Loucy (cell line): Measurements from ENCODE around the gene ASIC5.

Experiments used
- H2AFZ ChIP-seq: fragments of 200-600 bp; sonication (generic); 2 replicates; pipeline ENCODE4 v1.6.0; 2016; ENCODE audit warnings: antibody characterized with exemption, mild to moderate bottlenecking, low read length, moderate library complexity
- H3F3A ChIP-seq: fragments of 200-600 bp; 2 replicates; pipeline ENCODE4 v1.6.0; 2016; ENCODE audit warnings: antibody characterized with exemption, low read depth, mild to moderate bottlenecking
- H3K27me3 ChIP-seq: fragments of 200-600 bp; sonication (generic); 2 replicates; pipeline ENCODE4 v1.6.1; 2014; ENCODE audit warnings: low read length, mild to moderate bottlenecking; ENCODE audit not compliant: insufficient read depth, poor library complexity, severe bottlenecking
- H3K36me3 ChIP-seq: fragments of 200-600 bp; sonication (generic); 2 replicates; pipeline ENCODE4 v1.6.1; 2016; ENCODE audit warnings: low read length; ENCODE audit not compliant: insufficient read depth
- H3K4me1 ChIP-seq: fragments of 200-600 bp; sonication (generic); 2 replicates; pipeline ENCODE4 v1.5.1; 2014; ENCODE audit warnings: low read length, mild to moderate bottlenecking; ENCODE audit not compliant: insufficient read depth, poor library complexity, severe bottlenecking
- H3K4me2 ChIP-seq: fragments of 200-600 bp; sonication (generic); 2 replicates; pipeline ENCODE4 v1.6.0; 2014; ENCODE audit warnings: antibody characterized with exemption, low read length, low read depth, mild to moderate bottlenecking; ENCODE audit not compliant: poor library complexity, severe bottlenecking
- H3K4me3 ChIP-seq: fragments of 200-600 bp; sonication (generic); 2 replicates; pipeline ENCODE4 v1.5.1; 2014; ENCODE audit warnings: low read length, mild to moderate bottlenecking, mixed read lengths; ENCODE audit not compliant: poor library complexity, severe bottlenecking
- H3K79me2 ChIP-seq: fragments of 200-600 bp; sonication (generic); 2 replicates; pipeline ENCODE4 v1.6.1; 2014; ENCODE audit warnings: low read length; ENCODE audit not compliant: insufficient read depth
- H3K9ac ChIP-seq: fragments of 200-600 bp; sonication (generic); 2 replicates; pipeline ENCODE4 v1.6.0; 2014; ENCODE audit warnings: mild to moderate bottlenecking, low read depth, low read length, moderate library complexity; ENCODE audit not compliant: poor library complexity, severe bottlenecking
- H3K9me2 ChIP-seq: fragments of 200-600 bp; sonication (generic); replicated peaks from 2 replicates; pipeline ENCODE4 v1.6.1; 2016; ENCODE audit warnings: low read depth, low read length, mixed read lengths
- H3K9me3 ChIP-seq: fragments of 200-600 bp; sonication (generic); 2 replicates; pipeline ENCODE4 v1.6.1; 2014; ENCODE audit warnings: mild to moderate bottlenecking, antibody characterized with exemption, low read length, low read depth; ENCODE audit not compliant: insufficient read depth
- H4K20me1 ChIP-seq: fragments of 200-600 bp; sonication (generic); 2 replicates; pipeline ENCODE4 v1.6.0; 2014; ENCODE audit warnings: antibody characterized with exemption, low read length, mild to moderate bottlenecking; ENCODE audit not compliant: insufficient read depth, poor library complexity, severe bottlenecking
- EZH2phosphoT487 ChIP-seq: fragments of 200-600 bp; IDR thresholded peaks from 2 replicates; pipeline ENCODE4 v1.6.1; 2018; ENCODE audit warnings: antibody characterized with exemption, mild to moderate bottlenecking, moderate library complexity, borderline replicate concordance
- TF ChIP-seq, protein P1 (sequence below): fragments of 200-600 bp; sonication (generic); conservative IDR thresholded peaks from 2 replicates; pipeline ENCODE4 v1.5.1; 2014; ENCODE audit warnings: mild to moderate bottlenecking, antibody characterized with exemption, low read length

ASIC5 gene

DNA sequence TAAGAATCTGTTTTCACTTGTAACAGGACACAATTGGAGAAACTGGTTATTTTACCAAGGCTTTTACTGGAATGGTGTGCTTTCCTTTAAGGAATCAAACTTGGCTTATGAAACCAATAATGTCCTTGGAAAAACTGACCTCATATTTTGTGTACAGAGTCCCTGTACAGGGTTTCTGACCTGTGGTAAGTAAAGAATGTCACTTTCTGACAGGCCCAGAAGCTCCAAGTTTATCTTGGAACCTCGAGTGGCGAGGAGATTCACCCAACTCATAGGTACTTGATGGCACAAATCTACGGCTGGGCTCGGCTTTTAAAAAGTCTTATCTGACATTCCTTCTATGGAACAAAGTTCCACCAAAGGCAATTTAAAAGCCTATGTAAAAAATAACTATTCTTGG, 17.0 kb downstream of the ASIC5 start:
- Histone ChIP-seq H3K9me2 (no peaks in the 10 kb centered on the region), H3K4me2 (no peak overlapping the region), H3K27me3 (no peaks in the 10 kb centered on the region), H3K9ac (no peak overlapping the region), H3F3A (no peaks in the 10 kb centered on the region), H3K4me1 (no peaks in the 10 kb centered on the region), H4K20me1 (no peaks in the 10 kb centered on the region), H3K36me3 (no peaks in the 10 kb centered on the region), H2AFZ (no peak overlapping the region), H3K79me2 (no peaks in the 10 kb centered on the region), H3K9me3 (no peaks in the 10 kb centered on the region), H3K4me3 (no peak overlapping the region)
- TF ChIP-seq, protein P1, sequence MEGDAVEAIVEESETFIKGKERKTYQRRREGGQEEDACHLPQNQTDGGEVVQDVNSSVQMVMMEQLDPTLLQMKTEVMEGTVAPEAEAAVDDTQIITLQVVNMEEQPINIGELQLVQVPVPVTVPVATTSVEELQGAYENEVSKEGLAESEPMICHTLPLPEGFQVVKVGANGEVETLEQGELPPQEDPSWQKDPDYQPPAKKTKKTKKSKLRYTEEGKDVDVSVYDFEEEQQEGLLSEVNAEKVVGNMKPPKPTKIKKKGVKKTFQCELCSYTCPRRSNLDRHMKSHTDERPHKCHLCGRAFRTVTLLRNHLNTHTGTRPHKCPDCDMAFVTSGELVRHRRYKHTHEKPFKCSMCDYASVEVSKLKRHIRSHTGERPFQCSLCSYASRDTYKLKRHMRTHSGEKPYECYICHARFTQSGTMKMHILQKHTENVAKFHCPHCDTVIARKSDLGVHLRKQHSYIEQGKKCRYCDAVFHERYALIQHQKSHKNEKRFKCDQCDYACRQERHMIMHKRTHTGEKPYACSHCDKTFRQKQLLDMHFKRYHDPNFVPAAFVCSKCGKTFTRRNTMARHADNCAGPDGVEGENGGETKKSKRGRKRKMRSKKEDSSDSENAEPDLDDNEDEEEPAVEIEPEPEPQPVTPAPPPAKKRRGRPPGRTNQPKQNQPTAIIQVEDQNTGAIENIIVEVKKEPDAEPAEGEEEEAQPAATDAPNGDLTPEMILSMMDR = no peak

DNA sequence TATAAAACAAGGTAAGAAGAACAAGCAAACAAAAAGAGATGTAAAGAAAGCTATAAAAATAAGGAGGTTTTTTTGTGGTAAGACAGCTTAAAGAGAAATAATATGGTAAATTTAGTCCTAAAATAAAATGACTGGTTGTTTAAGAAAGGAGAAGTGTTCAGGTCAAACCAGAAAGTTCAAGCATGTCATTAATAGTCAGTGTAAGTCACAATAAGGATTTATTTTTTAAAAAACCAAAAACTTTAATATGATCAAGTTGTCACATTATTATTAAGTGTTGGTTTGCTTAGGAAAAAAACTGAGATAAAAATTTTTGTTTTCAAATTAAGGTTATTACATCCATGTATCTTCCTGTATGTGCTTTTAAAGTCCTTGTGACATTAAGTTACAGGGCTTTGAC, 19.1 kb downstream of the ASIC5 start:
- H3K9me3 ChIP-seq = no peaks in the 10 kb centered on the region
- no peak for TF ChIP-seq EZH2phosphoT487
- TF ChIP-seq, protein P1 = no peak
- H3K4me1 ChIP-seq = no peaks in the 10 kb centered on the region
- H3K9ac ChIP-seq = no peak overlapping the region
- no peaks in the 10 kb centered on the region for H3K9me2 ChIP-seq
- no peaks in the 10 kb centered on the region for H3K79me2 ChIP-seq
- no peak overlapping the region for H3K4me2 ChIP-seq
- no peaks in the 10 kb centered on the region for H3K27me3 ChIP-seq
- no peaks in the 10 kb centered on the region for H3F3A ChIP-seq
- H3K4me3 ChIP-seq = no peak overlapping the region
- H3K36me3 ChIP-seq = no peaks in the 10 kb centered on the region
- H4K20me1 ChIP-seq = no peaks in the 10 kb centered on the region
- no peak overlapping the region for H2AFZ ChIP-seq

DNA sequence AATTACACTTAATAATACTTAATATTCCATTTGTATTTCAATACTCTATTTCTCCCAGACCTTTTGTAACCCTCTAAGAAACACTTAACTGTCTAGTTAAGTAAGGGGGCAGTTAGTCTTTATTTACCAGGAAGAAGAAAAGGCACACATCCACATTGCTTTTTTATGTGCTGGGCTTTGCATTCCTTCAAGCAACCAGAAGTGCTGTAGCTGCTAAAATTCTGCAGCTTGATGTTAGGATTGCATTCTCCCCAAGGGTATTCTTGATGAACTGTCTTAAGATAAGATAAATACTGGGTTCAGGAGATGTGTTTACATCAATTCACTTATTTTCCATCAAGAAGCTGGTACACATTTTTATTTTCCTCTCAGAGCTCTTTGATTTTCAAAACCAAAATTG, 24.0 kb downstream of the ASIC5 start:
- Histone ChIP-seq H3K27me3 (no peaks in the 10 kb centered on the region), H3K4me1 (no peaks in the 10 kb centered on the region), H4K20me1 (no peaks in the 10 kb centered on the region), H3F3A (no peaks in the 10 kb centered on the region), H3K9ac (no peak overlapping the region), H3K4me3 (no peak overlapping the region), H3K4me2 (no peak overlapping the region), H3K79me2 (no peaks in the 10 kb centered on the region), H2AFZ (no peak overlapping the region), H3K9me2 (no peaks in the 10 kb centered on the region), H3K36me3 (no peaks in the 10 kb centered on the region), H3K9me3 (no peaks in the 10 kb centered on the region)
- TF ChIP-seq, protein P1 = no peak
- no peak for TF ChIP-seq EZH2phosphoT487
